HEK293 (cell line): ENCODE measurements around the gene MAEA.

ENCODE experiments used
- CTCF ChIA-PET: fragments of 350-600 bp; formaldehyde crosslinking; extraction: SDS; loops from one replicate; lab custom pipeline; 2021; ENCODE audit warnings: antibody characterized with exemption; lab: Yijun Ruan, JAX
- POLR2A ChIA-PET: fragments of 300-600 bp; formaldehyde crosslinking; extraction: SDS; loops from one replicate; lab custom pipeline; 2020; ENCODE audit warnings: antibody characterized with exemption, inconsistent platforms; lab: Yijun Ruan, JAX
- H3K27ac ChIP-seq: fragments of 200-500 bp; sonication (Bioruptor generic); 2 replicates; pipeline ENCODE4 v1.5.1; 2014; ENCODE audit warnings: low read depth, low read length, control low read depth, inconsistent platforms; ENCODE audit errors: extremely low read depth
- H3K36me3 ChIP-seq, 2 experiments: fragments of 200-500 bp in 1 of 2; sonication (Bioruptor generic) in 1 of 2; 1 replicate in 1 of 2; 2 replicates in 1 of 2; pipeline ENCODE4 v1.5.1; 2014 to 2017; ENCODE audit warnings: inconsistent platforms in 2 of 2, low read length in 2 of 2; ENCODE audit not compliant: control insufficient read depth in 2 of 2, insufficient read depth in 1 of 2
- H3K4me1 ChIP-seq: fragments of 200-500 bp; sonication (Bioruptor generic); 2 replicates; pipeline ENCODE4 v1.5.1; 2014; ENCODE audit warnings: mild to moderate bottlenecking, low read length, inconsistent platforms; ENCODE audit not compliant: control insufficient read depth, insufficient read depth
- H3K4me3 ChIP-seq: 2 replicates; pipeline ENCODE4 v1.5.1; 2011; ENCODE audit warnings: low read depth, mild to moderate bottlenecking, control low read depth, low read length, moderate library complexity
- H3K9me3 ChIP-seq: fragments of 200-500 bp; sonication (Bioruptor generic); 2 replicates; pipeline ENCODE4 v1.5.1; 2014; ENCODE audit warnings: low read depth, low read length, inconsistent platforms; ENCODE audit not compliant: control insufficient read depth, insufficient read depth
- HOXA7 ChIP-seq: sonication (generic); formaldehyde crosslinking; IDR thresholded peaks from 2 replicates; pipeline ENCODE4 v1.8.1; 2022; ENCODE audit warnings: missing genetic modification reagents, borderline replicate concordance
- HOXD13 ChIP-seq: sonication (generic); formaldehyde crosslinking; IDR thresholded peaks from 2 replicates; pipeline ENCODE4 v1.8.0; 2022; ENCODE audit warnings: missing genetic modification reagents, borderline replicate concordance
- OSR2 ChIP-seq: fragments of 450-650 bp; formaldehyde crosslinking; IDR thresholded peaks from 2 replicates; pipeline ENCODE4 v1.5.1; 2016; ENCODE audit warnings: missing biosample characterization, missing genetic modification characterization
- TCF7L2 ChIP-seq: IDR thresholded peaks from 2 replicates; pipeline ENCODE4 v1.6.1; 2011; ENCODE audit warnings: low read depth, mild to moderate bottlenecking, inconsistent platforms, low read length, moderate library complexity, borderline replicate concordance
- ZBTB7A ChIP-seq: fragments of 450-650 bp; formaldehyde crosslinking; IDR thresholded peaks from 2 replicates; pipeline ENCODE4 v1.5.1; 2016; ENCODE audit warnings: low read depth, missing biosample characterization, missing genetic modification characterization
- ZNF112 ChIP-seq: fragments of 450-650 bp; formaldehyde crosslinking; IDR thresholded peaks from 2 replicates; pipeline ENCODE4 v1.5.0; 2017; ENCODE audit warnings: missing biosample characterization, missing genetic modification characterization
- ZNF132 ChIP-seq: fragments of 450-650 bp; formaldehyde crosslinking; IDR thresholded peaks from 2 replicates; pipeline ENCODE4 v1.5.1; 2017; ENCODE audit warnings: missing biosample characterization, missing genetic modification characterization, borderline replicate concordance
- ZNF146 ChIP-seq: fragments of 450-650 bp; formaldehyde crosslinking; IDR thresholded peaks from 2 replicates; pipeline ENCODE4 v1.5.1; 2016; ENCODE audit warnings: missing biosample characterization, missing genetic modification characterization
- ZNF23 ChIP-seq: fragments of 450-650 bp; formaldehyde crosslinking; IDR thresholded peaks from 2 replicates; pipeline ENCODE4 v1.5.1; 2016; ENCODE audit warnings: missing biosample characterization, missing genetic modification characterization, borderline replicate concordance
- ZNF324 ChIP-seq: fragments of 450-650 bp; formaldehyde crosslinking; IDR thresholded peaks from 2 replicates; pipeline ENCODE4 v1.5.1; 2016; ENCODE audit warnings: missing biosample characterization, missing genetic modification characterization
- ZNF341 ChIP-seq: fragments of 450-650 bp; formaldehyde crosslinking; IDR thresholded peaks from 2 replicates; pipeline ENCODE4; 2016; ENCODE audit warnings: low read depth, missing biosample characterization, missing genetic modification characterization
- ZNF416 ChIP-seq: fragments of 450-650 bp; formaldehyde crosslinking; IDR thresholded peaks from 2 replicates; pipeline ENCODE4 v1.5.1; 2016; ENCODE audit warnings: missing biosample characterization, missing genetic modification characterization
- ZNF530 ChIP-seq: fragments of 450-650 bp; formaldehyde crosslinking; IDR thresholded peaks from 2 replicates; pipeline ENCODE4 v1.5.1; 2016; ENCODE audit warnings: low read depth, missing biosample characterization, missing genetic modification characterization
- ZNF544 ChIP-seq: fragments of 450-650 bp; formaldehyde crosslinking; IDR thresholded peaks from 2 replicates; pipeline ENCODE4 v1.5.0; 2017; ENCODE audit warnings: missing biosample characterization, missing genetic modification characterization
- ZNF561 ChIP-seq: fragments of 450-650 bp; IDR thresholded peaks from 2 replicates; pipeline ENCODE4 v1.5.1; 2018; ENCODE audit warnings: missing biosample characterization, missing genetic modification characterization, borderline replicate concordance
- ZNF621 ChIP-seq: fragments of 450-650 bp; formaldehyde crosslinking; IDR thresholded peaks from 2 replicates; pipeline ENCODE4 v1.5.1; 2017; ENCODE audit warnings: missing biosample characterization, missing genetic modification characterization
- ZNF677 ChIP-seq: fragments of 450-650 bp; IDR thresholded peaks from 2 replicates; pipeline ENCODE4 v1.5.0; 2018; ENCODE audit warnings: missing biosample characterization, mild to moderate bottlenecking, missing genetic modification characterization, moderate library complexity
- ZNF707 ChIP-seq: fragments of 450-650 bp; formaldehyde crosslinking; IDR thresholded peaks from 2 replicates; pipeline ENCODE4 v1.5.1; 2016; ENCODE audit warnings: missing biosample characterization, missing genetic modification characterization
- ZSCAN23 ChIP-seq: fragments of 450-650 bp; formaldehyde crosslinking; IDR thresholded peaks from 2 replicates; pipeline ENCODE4 v1.5.1; 2016; ENCODE audit warnings: missing biosample characterization, missing genetic modification characterization
- TF ChIP-seq, protein P1 (sequence below): fragments of 450-650 bp; formaldehyde crosslinking; IDR thresholded peaks from 2 replicates; pipeline ENCODE4 v1.5.1; 2017; ENCODE audit warnings: missing biosample characterization, missing genetic modification characterization
- TF ChIP-seq, protein P2 (sequence below): fragments of 450-650 bp; formaldehyde crosslinking; IDR thresholded peaks from 2 replicates; pipeline ENCODE4 v1.5.1; 2016; ENCODE audit warnings: missing biosample characterization, missing genetic modification characterization
- TF ChIP-seq, protein P3 (sequence below): fragments of 450-650 bp; IDR thresholded peaks from 2 replicates; pipeline ENCODE4 v1.5.1; 2018; ENCODE audit warnings: missing biosample characterization, mild to moderate bottlenecking, missing genetic modification characterization
- TF ChIP-seq, protein P4 (sequence below): fragments of 450-650 bp; formaldehyde crosslinking; IDR thresholded peaks from 2 replicates; pipeline ENCODE4 v1.5.1; 2016; ENCODE audit warnings: missing biosample characterization, missing genetic modification characterization
- TF ChIP-seq, protein P5 (sequence below): fragments of 450-650 bp; formaldehyde crosslinking; IDR thresholded peaks from 2 replicates; pipeline ENCODE4 v1.5.1; 2016; ENCODE audit warnings: missing biosample characterization, missing genetic modification characterization, borderline replicate concordance

Gene MAEA

DNA sequence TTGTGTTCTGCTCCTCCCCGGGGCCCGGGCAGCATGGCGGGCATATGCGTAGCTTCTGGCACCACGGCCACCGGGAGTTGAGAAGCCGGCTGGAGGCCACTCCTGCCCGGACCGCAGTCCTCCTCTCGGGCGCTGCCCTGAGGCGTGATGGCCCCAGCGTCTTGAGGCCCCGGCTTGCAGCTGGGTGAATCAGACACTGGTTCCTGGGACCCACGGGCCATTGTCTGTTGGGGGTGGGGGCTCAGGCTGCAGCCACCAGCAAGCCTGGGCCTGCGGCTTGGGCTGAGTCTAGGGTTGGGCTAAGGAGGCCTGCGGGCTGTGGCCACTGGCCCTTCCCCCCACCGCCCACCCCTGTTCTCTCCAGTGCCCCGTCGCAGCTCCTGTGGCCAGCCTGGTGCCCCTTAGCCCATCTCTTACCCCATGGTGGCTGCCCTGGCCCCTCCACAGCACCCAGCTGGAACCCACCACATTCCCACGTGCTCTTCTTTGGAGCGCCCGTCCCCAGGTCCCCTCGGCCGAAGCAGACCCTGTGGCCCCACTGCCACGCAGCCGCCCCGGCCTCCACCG, 50.6 kb downstream of the MAEA start:
- no peaks in the 10 kb centered on the region for H3K4me1 ChIP-seq
- TF ChIP-seq OSR2 (tag by site-specific recombination) (no peak), ZNF561 (tag by site-specific recombination) (no peak), ZSCAN23 (tag by site-specific recombination) (no peak), ZNF677 (no peak)
- TF ChIP-seq, protein P1, sequence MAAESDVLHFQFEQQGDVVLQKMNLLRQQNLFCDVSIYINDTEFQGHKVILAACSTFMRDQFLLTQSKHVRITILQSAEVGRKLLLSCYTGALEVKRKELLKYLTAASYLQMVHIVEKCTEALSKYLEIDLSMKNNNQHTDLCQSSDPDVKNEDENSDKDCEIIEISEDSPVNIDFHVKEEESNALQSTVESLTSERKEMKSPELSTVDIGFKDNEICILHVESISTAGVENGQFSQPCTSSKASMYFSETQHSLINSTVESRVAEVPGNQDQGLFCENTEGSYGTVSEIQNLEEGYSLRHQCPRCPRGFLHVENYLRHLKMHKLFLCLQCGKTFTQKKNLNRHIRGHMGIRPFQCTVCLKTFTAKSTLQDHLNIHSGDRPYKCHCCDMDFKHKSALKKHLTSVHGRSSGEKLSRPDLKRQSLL (tag by site-specific recombination) = no peak
- TF ChIP-seq, all 188 proteins: peak for 0
- H3K9me3 ChIP-seq = no peaks in the 10 kb centered on the region
- H3K4me3 ChIP-seq = no peak overlapping the region
- CTCF ChIA-PET = no interaction called here
- POLR2A ChIA-PET = no interaction called here
- peaks cover 0 to 60% of the 10 kb centered on the region in 2 experiments; a peak in 1 of 3 replicates for H3K36me3 ChIP-seq
- no peak overlapping the region for H3K27ac ChIP-seq

DNA sequence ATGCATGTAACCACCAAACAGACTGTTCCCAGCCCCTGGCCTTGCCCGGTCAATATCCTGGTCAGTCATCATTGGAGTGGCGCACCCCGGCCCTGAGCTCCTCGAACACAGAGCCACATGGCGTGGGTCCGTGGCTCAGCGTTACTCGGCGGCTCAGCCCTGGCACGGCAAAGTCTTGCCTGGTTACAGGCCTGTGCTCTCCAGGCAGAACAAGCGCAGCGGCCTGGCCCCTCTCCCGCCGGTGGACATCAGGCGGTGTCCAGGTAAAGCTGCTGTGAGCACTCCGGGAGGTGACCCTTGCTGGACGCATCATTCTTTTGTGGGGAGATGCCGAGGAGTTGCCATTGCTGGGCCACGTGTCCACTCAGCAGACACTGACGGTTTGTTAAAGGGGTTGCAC, 51.2 kb downstream of the MAEA start:
- no peaks in the 10 kb centered on the region for H3K9me3 ChIP-seq
- ChIA-PET CTCF (no interaction called here), POLR2A (no interaction called here)
- peaks cover 0 to 57% of the 10 kb centered on the region in 2 experiments; a peak in 1 of 3 replicates for H3K36me3 ChIP-seq
- no peak overlapping the region for H3K4me3 ChIP-seq
- no peaks in the 10 kb centered on the region for H3K4me1 ChIP-seq
- no peak overlapping the region for H3K27ac ChIP-seq
- TF ChIP-seq ZNF621 (tag by site-specific recombination) (no peak), HOXA7 (CRISPR knock-in tag) (no peak), ZNF132 (tag by site-specific recombination) (no peak), ZNF324 (tag by site-specific recombination) (no peak), ZNF341 (tag by site-specific recombination) (no peak), ZNF112 (no peak), ZBTB7A (tag by site-specific recombination) (no peak), ZNF416 (tag by site-specific recombination) (no peak), ZNF544 (tag by site-specific recombination) (no peak), ZNF530 (tag by site-specific recombination) (no peak), ZNF707 (tag by site-specific recombination) (no peak), ZNF23 (tag by site-specific recombination) (no peak), HOXD13 (CRISPR knock-in tag) (no peak), ZNF146 (tag by site-specific recombination) (no peak), TCF7L2 (no peak)
- TF ChIP-seq, protein P2, sequence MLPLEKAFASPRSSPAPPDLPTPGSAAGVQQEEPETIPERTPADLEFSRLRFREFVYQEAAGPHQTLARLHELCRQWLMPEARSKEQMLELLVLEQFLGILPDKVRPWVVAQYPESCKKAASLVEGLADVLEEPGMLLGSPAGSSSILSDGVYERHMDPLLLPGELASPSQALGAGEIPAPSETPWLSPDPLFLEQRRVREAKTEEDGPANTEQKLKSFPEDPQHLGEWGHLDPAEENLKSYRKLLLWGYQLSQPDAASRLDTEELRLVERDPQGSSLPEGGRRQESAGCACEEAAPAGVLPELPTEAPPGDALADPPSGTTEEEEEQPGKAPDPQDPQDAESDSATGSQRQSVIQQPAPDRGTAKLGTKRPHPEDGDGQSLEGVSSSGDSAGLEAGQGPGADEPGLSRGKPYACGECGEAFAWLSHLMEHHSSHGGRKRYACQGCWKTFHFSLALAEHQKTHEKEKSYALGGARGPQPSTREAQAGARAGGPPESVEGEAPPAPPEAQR (tag by site-specific recombination) = no peak
- TF ChIP-seq, protein P3, sequence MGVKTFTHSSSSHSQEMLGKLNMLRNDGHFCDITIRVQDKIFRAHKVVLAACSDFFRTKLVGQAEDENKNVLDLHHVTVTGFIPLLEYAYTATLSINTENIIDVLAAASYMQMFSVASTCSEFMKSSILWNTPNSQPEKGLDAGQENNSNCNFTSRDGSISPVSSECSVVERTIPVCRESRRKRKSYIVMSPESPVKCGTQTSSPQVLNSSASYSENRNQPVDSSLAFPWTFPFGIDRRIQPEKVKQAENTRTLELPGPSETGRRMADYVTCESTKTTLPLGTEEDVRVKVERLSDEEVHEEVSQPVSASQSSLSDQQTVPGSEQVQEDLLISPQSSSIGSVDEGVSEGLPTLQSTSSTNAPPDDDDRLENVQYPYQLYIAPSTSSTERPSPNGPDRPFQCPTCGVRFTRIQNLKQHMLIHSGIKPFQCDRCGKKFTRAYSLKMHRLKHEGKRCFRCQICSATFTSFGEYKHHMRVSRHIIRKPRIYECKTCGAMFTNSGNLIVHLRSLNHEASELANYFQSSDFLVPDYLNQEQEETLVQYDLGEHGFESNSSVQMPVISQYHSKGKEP (tag by site-specific recombination) = no peak
- TF ChIP-seq, protein P4, sequence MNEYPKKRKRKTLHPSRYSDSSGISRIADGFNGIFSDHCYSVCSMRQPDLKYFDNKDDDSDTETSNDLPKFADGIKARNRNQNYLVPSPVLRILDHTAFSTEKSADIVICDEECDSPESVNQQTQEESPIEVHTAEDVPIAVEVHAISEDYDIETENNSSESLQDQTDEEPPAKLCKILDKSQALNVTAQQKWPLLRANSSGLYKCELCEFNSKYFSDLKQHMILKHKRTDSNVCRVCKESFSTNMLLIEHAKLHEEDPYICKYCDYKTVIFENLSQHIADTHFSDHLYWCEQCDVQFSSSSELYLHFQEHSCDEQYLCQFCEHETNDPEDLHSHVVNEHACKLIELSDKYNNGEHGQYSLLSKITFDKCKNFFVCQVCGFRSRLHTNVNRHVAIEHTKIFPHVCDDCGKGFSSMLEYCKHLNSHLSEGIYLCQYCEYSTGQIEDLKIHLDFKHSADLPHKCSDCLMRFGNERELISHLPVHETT (tag by site-specific recombination) = no peak
- TF ChIP-seq, protein P5, sequence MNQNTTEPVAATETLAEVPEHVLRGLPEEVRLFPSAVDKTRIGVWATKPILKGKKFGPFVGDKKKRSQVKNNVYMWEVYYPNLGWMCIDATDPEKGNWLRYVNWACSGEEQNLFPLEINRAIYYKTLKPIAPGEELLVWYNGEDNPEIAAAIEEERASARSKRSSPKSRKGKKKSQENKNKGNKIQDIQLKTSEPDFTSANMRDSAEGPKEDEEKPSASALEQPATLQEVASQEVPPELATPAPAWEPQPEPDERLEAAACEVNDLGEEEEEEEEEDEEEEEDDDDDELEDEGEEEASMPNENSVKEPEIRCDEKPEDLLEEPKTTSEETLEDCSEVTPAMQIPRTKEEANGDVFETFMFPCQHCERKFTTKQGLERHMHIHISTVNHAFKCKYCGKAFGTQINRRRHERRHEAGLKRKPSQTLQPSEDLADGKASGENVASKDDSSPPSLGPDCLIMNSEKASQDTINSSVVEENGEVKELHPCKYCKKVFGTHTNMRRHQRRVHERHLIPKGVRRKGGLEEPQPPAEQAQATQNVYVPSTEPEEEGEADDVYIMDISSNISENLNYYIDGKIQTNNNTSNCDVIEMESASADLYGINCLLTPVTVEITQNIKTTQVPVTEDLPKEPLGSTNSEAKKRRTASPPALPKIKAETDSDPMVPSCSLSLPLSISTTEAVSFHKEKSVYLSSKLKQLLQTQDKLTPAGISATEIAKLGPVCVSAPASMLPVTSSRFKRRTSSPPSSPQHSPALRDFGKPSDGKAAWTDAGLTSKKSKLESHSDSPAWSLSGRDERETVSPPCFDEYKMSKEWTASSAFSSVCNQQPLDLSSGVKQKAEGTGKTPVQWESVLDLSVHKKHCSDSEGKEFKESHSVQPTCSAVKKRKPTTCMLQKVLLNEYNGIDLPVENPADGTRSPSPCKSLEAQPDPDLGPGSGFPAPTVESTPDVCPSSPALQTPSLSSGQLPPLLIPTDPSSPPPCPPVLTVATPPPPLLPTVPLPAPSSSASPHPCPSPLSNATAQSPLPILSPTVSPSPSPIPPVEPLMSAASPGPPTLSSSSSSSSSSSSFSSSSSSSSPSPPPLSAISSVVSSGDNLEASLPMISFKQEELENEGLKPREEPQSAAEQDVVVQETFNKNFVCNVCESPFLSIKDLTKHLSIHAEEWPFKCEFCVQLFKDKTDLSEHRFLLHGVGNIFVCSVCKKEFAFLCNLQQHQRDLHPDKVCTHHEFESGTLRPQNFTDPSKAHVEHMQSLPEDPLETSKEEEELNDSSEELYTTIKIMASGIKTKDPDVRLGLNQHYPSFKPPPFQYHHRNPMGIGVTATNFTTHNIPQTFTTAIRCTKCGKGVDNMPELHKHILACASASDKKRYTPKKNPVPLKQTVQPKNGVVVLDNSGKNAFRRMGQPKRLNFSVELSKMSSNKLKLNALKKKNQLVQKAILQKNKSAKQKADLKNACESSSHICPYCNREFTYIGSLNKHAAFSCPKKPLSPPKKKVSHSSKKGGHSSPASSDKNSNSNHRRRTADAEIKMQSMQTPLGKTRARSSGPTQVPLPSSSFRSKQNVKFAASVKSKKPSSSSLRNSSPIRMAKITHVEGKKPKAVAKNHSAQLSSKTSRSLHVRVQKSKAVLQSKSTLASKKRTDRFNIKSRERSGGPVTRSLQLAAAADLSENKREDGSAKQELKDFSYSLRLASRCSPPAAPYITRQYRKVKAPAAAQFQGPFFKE (tag by site-specific recombination) = no peak
